GM12875 (cell line): ENCODE data around the gene AXIN2.

Experiments used
- H3K4me3 ChIP-seq: one replicate; pipeline ENCODE4 v1.5.1; 2011; ENCODE audit warnings: low read depth, low read length, control low read depth
- TF ChIP-seq, protein P1 (sequence below): IDR thresholded peaks from 2 replicates; pipeline ENCODE4 v1.5.1; 2011; ENCODE audit warnings: low read depth, mild to moderate bottlenecking, control low read depth, inconsistent platforms, low read length, moderate library complexity, borderline replicate concordance; ENCODE audit not compliant: insufficient read depth

The AXIN2 gene

DNA sequence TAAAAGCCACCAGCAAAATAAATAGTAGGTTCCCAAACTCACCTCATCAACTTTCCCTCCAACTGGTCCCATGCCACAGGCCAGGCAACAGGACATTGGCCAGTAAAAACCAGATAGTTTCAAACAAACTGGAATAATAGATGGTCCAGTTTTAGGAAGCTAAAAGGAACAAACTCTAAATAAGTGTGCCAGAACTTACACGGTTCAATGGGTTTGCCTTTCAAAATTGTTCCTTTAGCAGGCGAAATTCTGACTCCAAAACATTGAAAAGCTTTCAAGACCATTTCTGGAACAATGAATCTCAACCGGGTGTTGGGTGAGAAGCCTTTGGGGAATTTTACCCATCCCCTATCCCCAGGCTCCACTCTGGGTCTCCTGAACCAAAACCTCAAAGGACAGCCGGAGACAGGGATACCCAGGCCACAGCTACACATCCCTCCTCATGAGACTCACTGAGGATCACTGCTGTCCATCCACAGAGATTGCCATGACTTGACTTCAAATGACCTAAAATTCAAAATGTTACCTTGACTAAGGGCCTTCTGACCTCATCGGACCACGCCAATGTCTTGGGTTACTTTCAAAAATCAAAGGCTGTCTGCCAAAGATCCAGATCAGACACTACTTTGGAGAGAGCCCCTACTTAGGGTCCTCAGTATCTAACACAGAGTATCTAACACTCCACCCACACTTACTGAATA is 13.0 kb downstream of the AXIN2 start:
- no peak overlapping the region for H3K4me3 ChIP-seq
- TF ChIP-seq, protein P1, sequence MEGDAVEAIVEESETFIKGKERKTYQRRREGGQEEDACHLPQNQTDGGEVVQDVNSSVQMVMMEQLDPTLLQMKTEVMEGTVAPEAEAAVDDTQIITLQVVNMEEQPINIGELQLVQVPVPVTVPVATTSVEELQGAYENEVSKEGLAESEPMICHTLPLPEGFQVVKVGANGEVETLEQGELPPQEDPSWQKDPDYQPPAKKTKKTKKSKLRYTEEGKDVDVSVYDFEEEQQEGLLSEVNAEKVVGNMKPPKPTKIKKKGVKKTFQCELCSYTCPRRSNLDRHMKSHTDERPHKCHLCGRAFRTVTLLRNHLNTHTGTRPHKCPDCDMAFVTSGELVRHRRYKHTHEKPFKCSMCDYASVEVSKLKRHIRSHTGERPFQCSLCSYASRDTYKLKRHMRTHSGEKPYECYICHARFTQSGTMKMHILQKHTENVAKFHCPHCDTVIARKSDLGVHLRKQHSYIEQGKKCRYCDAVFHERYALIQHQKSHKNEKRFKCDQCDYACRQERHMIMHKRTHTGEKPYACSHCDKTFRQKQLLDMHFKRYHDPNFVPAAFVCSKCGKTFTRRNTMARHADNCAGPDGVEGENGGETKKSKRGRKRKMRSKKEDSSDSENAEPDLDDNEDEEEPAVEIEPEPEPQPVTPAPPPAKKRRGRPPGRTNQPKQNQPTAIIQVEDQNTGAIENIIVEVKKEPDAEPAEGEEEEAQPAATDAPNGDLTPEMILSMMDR, result no peak

- TF ChIP-seq, protein P1, result no peak
- H3K4me3 ChIP-seq, result no peak overlapping the region
Observed at GRCh38 chr17:65547253-65547670, 14.2 kb downstream of the AXIN2 start.

DNA sequence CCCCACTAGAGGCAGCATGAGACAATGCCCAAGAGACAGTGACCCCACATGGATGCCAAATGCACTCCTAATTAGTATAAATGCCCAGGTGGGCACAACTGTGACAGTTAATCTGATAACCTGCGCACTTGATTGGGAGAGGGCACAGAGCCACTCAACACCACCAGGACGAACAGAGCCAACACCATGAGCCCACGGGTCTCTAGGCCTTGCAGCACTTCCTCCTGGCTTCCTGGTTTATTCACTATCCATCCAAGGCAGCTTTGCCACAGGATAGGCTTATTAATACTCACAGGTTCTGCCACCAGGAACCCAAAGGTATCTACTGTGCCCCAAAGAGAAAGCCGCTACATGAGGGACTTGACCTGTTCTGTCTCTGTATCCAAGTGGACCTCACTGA is 14.9 kb downstream of the AXIN2 start:
- TF ChIP-seq, protein P1, result no peak
- no peak overlapping the region for H3K4me3 ChIP-seq

DNA sequence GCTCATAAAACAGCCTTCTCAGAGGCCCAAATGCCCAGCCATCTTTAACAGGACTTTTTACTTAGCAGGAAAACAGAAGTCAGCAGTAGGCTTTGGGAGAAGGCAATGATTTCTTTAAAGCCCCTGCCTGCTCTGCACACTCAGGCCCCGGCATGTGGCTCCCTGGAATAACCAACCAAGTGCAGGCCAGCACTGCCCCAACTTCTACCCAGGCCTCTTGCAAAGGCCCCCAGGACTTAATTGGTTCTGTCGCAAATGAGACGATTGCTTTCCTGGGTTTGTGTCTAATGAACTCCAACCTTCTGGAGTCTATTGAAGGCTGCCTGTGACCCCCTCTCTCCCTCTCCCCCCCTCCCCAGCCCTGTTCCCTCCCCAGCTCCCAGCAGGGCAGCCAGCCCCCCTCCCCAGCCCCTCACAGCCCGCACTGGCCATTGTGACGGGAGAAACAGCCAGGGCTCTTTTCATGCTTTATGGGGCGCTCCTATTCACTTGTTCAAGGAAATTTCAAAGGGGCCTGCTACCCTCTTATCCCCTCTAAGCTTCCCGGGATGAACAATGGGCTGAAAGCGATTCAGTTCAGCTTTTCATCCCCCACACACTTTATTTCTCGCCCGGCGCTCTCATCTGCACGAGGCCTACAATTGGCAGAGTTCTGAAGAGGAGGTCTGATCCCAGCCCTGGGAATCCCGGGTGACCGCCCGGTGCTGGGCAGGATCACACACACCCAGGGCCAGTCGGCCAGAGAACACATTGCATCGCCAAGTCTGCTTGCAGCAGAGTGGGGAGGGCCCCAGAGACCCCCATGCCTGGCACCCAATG is 15.5 kb downstream of the AXIN2 start:
- TF ChIP-seq, protein P1, result no peak

DNA sequence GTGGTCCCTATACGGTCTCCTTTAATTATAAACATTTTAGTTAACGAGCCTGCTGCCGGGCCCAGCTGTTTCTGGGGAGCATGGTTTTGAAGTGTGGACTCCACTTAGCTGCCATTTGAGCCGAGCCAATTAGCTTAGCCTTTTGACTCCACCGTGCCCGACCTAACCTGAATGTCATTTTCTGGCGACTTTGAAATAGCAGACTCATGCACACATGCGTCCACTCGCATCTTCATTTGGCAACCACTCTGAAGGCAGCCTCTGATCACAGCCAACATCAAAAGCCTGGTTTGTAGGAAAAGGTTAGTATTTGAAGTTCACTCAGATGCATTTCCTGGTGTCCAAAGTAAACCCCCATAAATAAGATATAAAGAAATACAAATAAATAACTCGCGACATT is 16.8 kb downstream of the AXIN2 start:
- TF ChIP-seq, protein P1, result no peak

More for the DNA sequence above, 15.5 kb downstream of the AXIN2 start:
- no peak overlapping the region for H3K4me3 ChIP-seq

GRCh38 chr17:65542610-65543009 is 18.8 kb downstream of the AXIN2 start:
- no peak overlapping the region for H3K4me3 ChIP-seq
- TF ChIP-seq, protein P1, result no peak

More for the DNA sequence above, 16.8 kb downstream of the AXIN2 start:
- no peak overlapping the region for H3K4me3 ChIP-seq
